Tibial nerve (tissue), 4 donors: ENCODE results near the gene CD68.

ENCODE experiments used
- EP300 ChIP-seq, 2 donors: sonication (generic); formaldehyde crosslinking; IDR thresholded peaks; one replicate each; pipeline ENCODE4 v1.6.1; 2017; ENCODE audit warnings: antibody characterized with exemption in 2 of 2, mild to moderate bottlenecking in 1 of 2
- POLR2A ChIP-seq, 2 donors: fragments of 450-650 bp; IDR thresholded peaks; one replicate each; pipeline ENCODE4 v1.6.1; 2017; ENCODE audit warnings: antibody characterized with exemption in 2 of 2, mild to moderate bottlenecking in 2 of 2, moderate library complexity in 2 of 2
- TF ChIP-seq, protein P1 (sequence below), 5 experiments: fragments of 200-600 bp in 3 of 5; fragments of 450-650 bp in 2 of 5; sonication (generic) in 3 of 5; IDR thresholded peaks; one replicate each; pipeline ENCODE4 v1.5.1; 2016 to 2019; ENCODE audit warnings: antibody characterized with exemption in 5 of 5, mild to moderate bottlenecking in 3 of 5, moderate library complexity in 2 of 5

DNA sequence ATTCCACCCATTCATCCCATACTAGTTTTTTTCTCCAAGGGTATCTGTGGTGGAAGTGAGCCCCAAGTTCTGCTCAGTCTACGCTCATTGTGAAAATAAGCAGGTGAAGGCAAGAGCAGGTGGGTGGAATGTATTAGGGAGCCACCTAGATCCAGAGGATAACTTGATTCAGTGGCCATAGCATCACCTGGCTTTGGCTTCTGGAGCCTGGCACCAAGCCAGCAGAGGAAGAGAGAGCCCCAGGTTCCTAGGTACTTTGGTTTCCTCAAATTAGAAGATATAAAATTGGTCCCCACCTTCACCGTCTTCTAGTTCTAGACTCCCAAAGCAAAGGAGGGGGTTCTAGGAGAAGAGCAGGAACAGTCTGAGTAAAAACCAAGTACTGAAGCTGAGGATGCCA, 31.2 kb downstream of the CD68 start:
- TF ChIP-seq, protein P1, sequence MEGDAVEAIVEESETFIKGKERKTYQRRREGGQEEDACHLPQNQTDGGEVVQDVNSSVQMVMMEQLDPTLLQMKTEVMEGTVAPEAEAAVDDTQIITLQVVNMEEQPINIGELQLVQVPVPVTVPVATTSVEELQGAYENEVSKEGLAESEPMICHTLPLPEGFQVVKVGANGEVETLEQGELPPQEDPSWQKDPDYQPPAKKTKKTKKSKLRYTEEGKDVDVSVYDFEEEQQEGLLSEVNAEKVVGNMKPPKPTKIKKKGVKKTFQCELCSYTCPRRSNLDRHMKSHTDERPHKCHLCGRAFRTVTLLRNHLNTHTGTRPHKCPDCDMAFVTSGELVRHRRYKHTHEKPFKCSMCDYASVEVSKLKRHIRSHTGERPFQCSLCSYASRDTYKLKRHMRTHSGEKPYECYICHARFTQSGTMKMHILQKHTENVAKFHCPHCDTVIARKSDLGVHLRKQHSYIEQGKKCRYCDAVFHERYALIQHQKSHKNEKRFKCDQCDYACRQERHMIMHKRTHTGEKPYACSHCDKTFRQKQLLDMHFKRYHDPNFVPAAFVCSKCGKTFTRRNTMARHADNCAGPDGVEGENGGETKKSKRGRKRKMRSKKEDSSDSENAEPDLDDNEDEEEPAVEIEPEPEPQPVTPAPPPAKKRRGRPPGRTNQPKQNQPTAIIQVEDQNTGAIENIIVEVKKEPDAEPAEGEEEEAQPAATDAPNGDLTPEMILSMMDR (IDR thresholded peaks at IDR 0.05), result no peak
- TF ChIP-seq POLR2A (IDR thresholded peaks at IDR 0.05), result no peak
- TF ChIP-seq EP300 (IDR thresholded peaks at IDR 0.05), result no peak
